Measurements from ENCODE around the gene FAM76A. TPM values are rescaled to one million over a fixed set of nuclear protein-coding genes. Genes with fewer than 3 reads are reported as not detected.
A peak's percentile ranks its signal among the peaks of the same experiment; 100 is the strongest.

FAM76A gene
- total RNA-seq, 1 donor from 2014 or later, result 19.3 TPM

DNA sequence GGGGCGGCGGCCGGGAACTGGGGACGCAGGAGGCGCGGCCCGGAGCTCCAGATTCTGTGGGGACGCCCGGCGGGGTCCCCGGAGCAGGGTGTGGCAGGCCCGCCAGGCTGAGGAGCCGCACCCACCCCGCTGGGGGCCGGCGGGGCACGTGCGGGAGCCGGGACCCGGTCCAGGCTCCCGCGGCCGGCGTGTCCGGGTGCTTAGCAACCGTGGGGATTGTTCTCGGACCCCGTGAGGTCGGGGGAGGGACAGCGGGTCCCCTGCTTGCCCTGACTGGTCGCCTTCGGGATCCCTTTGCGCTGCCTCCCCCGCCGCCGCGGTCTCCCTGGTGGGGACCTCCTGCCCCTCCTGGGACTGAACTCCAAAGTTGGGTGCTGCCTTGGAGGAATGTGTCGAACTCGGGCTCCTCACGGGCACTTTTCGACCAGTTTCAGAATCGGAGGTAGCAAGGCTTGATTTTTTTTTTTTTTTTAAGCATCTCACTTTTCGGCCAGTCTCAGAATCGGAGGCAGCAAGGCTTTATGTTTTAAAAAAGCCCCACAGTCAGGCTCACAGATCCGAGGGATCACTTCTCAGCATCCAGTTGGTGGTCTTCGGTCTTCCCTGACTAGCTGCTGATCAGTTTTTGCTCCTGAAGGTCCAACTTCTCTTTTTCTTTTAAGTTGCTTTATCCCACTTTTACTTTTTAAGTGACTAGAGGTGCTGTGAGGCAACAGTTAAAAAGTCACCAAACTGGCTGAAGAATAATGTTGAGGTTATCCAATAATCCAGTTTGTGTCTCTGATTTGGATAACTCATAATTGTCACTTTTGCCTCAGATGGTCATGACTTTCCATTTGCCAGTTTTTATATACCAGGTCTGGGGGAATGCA is 648 bp downstream of the FAM76A start:
- DNase-seq (no peak), ATAC-seq (ENCODE audit: low read depth) (no peak)
- peak overlapping the region; percentile 88 for H3K4me3 Mint-ChIP-seq
- H3K4me1 Mint-ChIP-seq, result peaks cover 26% of the 10 kb centered on the region
- peak overlapping the region; percentile 53 for H3K27ac Mint-ChIP-seq
- POLR2A ChIA-PET, result interaction anchor here (0.5 to 2.2 kb wide), 20 partner anchors 18 to 1049 kb away, joined by 3 to 42 read pairs (median 4); partner anchors contain the start of genes GPATCH3, IFI6, MED18 and PPP1R8
- intact Hi-C loops (cut with micrococcal nuclease), result loop anchor here (1.0 to 5.0 kb wide), 5 partner anchors 104 to 714 kb away; partner anchors contain the start of genes PPP1R8, SYTL1, TENT5B and XKR8
- no peaks in the 10 kb centered on the region for H3K27me3 Mint-ChIP-seq
- TF ChIP-seq, protein P1, sequence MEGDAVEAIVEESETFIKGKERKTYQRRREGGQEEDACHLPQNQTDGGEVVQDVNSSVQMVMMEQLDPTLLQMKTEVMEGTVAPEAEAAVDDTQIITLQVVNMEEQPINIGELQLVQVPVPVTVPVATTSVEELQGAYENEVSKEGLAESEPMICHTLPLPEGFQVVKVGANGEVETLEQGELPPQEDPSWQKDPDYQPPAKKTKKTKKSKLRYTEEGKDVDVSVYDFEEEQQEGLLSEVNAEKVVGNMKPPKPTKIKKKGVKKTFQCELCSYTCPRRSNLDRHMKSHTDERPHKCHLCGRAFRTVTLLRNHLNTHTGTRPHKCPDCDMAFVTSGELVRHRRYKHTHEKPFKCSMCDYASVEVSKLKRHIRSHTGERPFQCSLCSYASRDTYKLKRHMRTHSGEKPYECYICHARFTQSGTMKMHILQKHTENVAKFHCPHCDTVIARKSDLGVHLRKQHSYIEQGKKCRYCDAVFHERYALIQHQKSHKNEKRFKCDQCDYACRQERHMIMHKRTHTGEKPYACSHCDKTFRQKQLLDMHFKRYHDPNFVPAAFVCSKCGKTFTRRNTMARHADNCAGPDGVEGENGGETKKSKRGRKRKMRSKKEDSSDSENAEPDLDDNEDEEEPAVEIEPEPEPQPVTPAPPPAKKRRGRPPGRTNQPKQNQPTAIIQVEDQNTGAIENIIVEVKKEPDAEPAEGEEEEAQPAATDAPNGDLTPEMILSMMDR (IDR thresholded peaks at IDR 0.05), result no peak
- H3K36me3 Mint-ChIP-seq (ENCODE audit: low read depth), result peaks cover 24% of the 10 kb centered on the region
- no peaks in the 10 kb centered on the region for H3K9me3 Mint-ChIP-seq
- CTCF ChIA-PET, result interaction anchor here (0.6 to 1.3 kb wide), 5 partner anchors 54 to 1915 kb away, joined by 3 to 17 read pairs (median 3); partner anchors contain the start of gene IFI6

DNA sequence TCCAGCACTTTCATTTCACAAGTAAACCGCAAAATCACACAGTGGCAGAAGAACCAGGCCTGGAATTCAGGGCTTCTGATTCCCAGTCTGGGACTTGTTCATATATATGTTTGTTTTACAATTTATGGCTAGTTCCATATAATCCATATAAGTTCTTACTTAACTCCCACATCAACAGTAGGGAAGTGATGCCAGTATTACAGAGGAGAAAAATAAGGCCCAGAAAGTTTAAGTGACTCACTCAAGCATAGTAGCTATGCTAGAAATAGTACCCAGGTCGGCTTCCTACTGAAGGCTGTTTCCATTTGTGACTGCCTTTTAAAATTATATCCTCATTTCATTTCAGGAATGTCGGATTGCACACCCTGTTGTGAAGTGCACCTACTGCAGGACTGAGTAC is 1.4 kb downstream of the FAM76A start:
- TF ChIP-seq, protein P1 (IDR thresholded peaks at IDR 0.05), result no peak
- Mint-ChIP-seq H3K9me3 (no peaks in the 10 kb centered on the region), H3K4me3 (peak overlapping the region; percentile 84), H3K27me3 (no peaks in the 10 kb centered on the region), H3K36me3 (ENCODE audit: low read depth) (peaks cover 27% of the 10 kb centered on the region), H3K4me1 (peaks cover 26% of the 10 kb centered on the region), H3K27ac (peak overlapping the region; percentile 41)
- ATAC-seq (ENCODE audit: low read depth) (no peak), DNase-seq (no peak)
- ChIA-PET POLR2A (interaction anchor here (0.7 to 1.4 kb wide), 4 partner anchors 48 to 941 kb away, joined by 3 to 5 read pairs (median 4); no protein-coding TSS in a partner anchor), CTCF (no interaction called here)
- intact Hi-C loops (cut with micrococcal nuclease), result loop anchor here (5.0 kb wide), 4 partner anchors 230 to 715 kb away; partner anchors contain the start of genes SYTL1, TENT5B and XKR8

DNA sequence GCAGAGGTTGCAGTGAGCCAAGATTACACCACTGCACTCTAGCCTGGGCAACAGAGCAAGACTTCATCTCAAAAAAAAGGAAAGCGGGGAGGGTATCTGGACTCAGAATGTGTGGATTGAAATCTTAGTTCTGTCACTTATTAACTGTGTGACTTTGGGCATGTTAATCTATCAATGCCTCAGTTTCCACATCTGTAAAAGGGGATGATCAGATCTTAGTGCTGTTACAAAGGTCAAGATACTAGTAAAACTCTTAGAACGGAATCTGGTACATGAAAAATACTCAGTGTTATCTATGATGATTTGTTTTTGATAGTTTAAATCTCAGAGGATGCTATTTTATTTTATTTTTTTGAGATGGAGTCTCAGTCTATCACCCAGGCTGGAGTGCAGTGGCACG is 10.5 kb downstream of the FAM76A start:
- no peak overlapping the region for H3K4me3 Mint-ChIP-seq
- H3K4me1 Mint-ChIP-seq, result no peaks in the 10 kb centered on the region
- ATAC-seq (ENCODE audit: low read depth), result no peak
- no peak for DNase-seq
- POLR2A ChIA-PET, result no interaction called here
- CTCF ChIA-PET, result no interaction called here
- peaks cover 63% of the 10 kb centered on the region for H3K36me3 Mint-ChIP-seq (ENCODE audit: low read depth)
- H3K9me3 Mint-ChIP-seq, result no peaks in the 10 kb centered on the region
- TF ChIP-seq, protein P1 (IDR thresholded peaks at IDR 0.05), result no peak
- intact Hi-C loops (cut with micrococcal nuclease), result no loop called here
- H3K27me3 Mint-ChIP-seq, result no peaks in the 10 kb centered on the region
- H3K27ac Mint-ChIP-seq, result no peak overlapping the region

DNA sequence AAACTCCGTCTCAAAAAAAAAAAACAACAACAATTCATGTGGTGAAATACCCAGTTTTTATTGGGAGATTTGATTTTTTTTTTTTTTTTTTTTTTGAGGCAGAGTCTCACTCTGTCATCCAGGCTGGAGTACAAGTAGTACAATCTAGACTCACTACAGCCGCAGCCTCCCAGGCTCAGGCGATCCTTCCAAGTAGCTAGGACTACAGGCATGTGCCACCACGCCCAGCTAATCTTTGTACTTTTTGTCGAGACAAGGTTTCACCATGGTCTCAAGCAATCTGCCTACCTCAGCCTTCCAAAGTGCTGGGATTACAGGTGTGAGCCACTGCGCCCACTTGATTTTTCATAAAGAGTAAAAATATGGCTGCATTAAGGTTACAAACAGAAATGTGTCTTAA is 15.4 kb downstream of the FAM76A start:
- no peak overlapping the region for H3K27ac Mint-ChIP-seq
- no peaks in the 10 kb centered on the region for H3K27me3 Mint-ChIP-seq
- no peaks in the 10 kb centered on the region for H3K9me3 Mint-ChIP-seq
- H3K36me3 Mint-ChIP-seq (ENCODE audit: low read depth), result peaks cover 57% of the 10 kb centered on the region
- TF ChIP-seq, protein P1 (IDR thresholded peaks at IDR 0.05), result no peak
- H3K4me3 Mint-ChIP-seq, result no peak overlapping the region
- DNase-seq (no peak), ATAC-seq (ENCODE audit: low read depth) (no peak)
- intact Hi-C loops (cut with micrococcal nuclease), result no loop called here
- no peaks in the 10 kb centered on the region for H3K4me1 Mint-ChIP-seq
- ChIA-PET CTCF (no interaction called here), POLR2A (interaction anchor here (0.7 kb wide), 1 partner anchor 31 kb away, joined by 5 read pairs; no protein-coding TSS in a partner anchor)

DNA sequence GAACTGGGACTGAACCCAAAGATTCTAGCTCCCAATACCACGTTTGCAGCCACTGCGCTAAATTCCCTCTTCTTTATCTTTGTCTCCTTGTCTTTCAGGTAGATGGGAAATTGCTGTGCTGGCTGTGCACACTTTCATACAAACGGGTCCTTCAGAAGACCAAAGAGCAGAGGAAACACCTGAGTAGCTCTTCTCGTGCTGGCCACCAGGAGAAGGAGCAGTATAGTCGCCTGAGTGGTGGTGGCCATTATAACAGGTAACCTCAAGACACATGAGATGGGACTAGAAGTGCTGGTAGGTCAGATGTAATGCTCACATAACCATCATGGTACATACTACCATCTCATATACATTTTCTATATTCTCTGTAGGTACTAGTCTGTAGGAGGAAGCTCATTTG is 18.8 kb downstream of the FAM76A start:
- Mint-ChIP-seq H3K27me3 (no peaks in the 10 kb centered on the region), H3K27ac (no peak overlapping the region), H3K36me3 (ENCODE audit: low read depth) (peaks cover 57% of the 10 kb centered on the region), H3K4me3 (no peak overlapping the region), H3K4me1 (no peaks in the 10 kb centered on the region), H3K9me3 (no peaks in the 10 kb centered on the region)
- TF ChIP-seq, protein P1 (IDR thresholded peaks at IDR 0.05), result no peak
- intact Hi-C loops (cut with micrococcal nuclease), result no loop called here
- ATAC-seq (ENCODE audit: low read depth) (no peak), DNase-seq (no peak)
- CTCF ChIA-PET, result interaction anchor here (0.6 kb wide), 1 partner anchor 15 kb away, joined by 3 read pairs; no protein-coding TSS in a partner anchor
- POLR2A ChIA-PET, result interaction anchor here (1.0 kb wide), 1 partner anchor 19 kb away, joined by 5 read pairs; the partner anchor contains the start of gene FAM76A

All from activated B cell treated with CpG ODN at 0.5 μM for 24 hours (primary cell).